Measurements from ENCODE around the gene NRIP3.
A peak's percentile ranks its signal among the peaks of the same experiment; 100 is the strongest.

Gene NRIP3

DNA sequence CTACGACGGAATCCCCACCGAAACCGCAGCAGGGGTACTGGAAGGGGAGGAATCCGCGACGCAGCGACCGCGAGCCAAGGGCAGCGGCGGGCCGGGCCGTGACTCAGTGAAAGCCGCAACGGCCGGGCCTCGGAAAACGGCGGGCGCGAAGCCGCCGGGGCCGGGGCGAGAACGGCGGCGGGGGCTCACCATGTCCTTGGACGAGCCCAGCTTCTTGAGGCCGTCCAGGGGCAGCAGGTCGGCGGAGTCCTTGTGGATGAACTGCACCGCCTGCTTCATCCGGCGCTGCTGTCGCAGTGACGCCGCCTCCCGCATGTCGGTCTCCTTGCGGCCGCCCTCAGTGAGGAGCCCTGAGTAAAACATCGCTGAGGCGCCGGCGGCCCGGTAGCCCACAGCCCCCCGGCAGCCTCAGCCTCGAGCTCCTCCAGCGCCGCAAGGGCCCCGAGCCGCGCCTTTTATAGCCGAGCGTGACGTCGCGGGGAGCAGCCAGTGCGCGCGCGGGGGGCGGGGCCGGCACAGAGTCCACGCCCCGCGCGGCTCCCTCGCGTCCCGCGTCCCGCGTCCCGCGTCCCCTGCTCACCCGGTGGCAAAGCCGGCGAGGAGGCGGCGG is at the start of gene NRIP3:
Gene NRIP3, minus strand, starts transcription at position 429 of the 610 bp plus-strand sequence. Its CDS starts 66 bp downstream, at position 363.
- peak; percentile 31 for DNase-seq

DNA sequence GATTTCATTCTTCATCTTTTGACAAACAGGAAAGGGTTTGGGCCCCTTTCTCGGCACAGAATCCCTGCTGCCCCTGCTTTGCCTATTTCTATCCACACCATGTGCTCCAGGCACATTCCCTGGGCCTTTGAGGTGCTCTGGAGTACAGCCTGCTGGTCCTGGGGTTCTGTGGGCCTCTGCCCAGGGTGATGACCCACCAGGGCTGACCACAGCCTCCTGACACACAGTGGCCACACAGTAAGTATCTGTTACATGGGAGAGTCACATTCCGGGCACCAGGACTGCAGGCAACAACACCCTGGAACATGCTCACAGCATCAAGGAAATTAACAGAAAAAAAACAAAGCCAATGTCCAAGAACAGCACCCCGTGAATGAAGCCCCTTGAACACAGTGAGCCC is 48.5 kb upstream of the NRIP3 start:
- no peak for DNase-seq

DNA sequence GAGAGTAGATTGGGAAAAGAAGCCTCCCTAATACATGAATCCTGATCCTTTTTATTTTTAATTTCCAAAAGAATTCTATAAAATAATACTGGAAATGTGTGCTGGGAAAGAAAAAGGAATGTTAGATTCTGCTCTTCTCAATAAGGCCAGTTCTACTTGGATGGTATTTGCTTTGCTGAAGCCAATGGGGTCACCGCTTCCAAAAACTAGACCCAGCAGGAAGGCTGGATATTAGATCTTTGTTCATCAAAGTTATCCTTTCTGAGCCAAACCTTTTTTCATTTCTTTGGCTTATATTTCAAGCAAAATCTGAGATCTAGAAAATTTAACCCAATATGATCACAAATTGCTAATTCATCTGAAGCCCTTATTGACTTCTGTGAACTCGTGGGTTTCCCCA is 46.2 kb upstream of the NRIP3 start:
- no peak for DNase-seq

DNA sequence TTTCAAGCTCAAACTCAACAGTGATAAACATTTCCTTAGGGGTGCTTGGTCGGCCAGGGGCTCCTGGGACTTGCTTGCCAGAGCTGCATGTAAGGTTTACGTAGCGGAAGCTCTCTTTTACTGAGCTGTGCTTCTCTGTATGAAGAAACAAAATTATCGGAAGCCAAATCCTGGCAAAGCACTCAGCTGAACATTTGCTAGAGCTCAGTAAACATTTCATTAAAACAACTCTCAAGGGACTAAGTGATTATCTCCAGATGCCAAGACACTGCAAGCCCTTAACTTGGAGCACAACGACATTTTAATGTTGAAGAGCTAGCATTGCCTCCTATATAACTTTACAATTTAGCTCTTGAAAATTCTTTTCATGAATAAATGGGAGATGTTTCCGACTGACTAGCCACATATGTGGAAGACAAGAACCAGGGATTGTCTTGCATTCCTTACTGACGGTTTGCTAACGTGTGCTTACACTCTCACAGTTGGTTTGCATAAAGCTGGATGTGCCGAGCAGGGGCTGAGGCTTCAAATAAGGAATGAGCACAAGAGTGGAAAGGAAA is 44.2 kb upstream of the NRIP3 start:
- DNase-seq: no peak

DNA sequence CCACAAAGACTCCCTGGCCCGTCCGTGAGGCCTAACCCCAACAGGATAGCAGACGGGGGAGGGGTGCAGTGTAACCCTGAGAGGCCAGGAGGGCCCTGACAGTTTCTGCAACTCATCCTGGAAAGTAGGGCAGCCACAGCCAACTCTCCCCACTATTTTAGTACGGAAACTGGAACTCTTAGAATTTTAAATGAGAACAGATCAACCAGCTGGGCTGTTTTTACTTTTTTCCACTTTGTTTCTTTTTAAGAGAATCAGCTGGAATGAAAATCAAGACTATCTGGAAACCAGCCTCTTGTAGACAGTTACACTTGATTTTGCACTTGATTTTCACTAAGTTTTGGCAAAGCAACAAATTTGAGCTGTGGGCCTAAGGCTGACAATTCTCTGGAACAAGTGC is 42.7 kb upstream of the NRIP3 start:
- no peak for DNase-seq

DNA sequence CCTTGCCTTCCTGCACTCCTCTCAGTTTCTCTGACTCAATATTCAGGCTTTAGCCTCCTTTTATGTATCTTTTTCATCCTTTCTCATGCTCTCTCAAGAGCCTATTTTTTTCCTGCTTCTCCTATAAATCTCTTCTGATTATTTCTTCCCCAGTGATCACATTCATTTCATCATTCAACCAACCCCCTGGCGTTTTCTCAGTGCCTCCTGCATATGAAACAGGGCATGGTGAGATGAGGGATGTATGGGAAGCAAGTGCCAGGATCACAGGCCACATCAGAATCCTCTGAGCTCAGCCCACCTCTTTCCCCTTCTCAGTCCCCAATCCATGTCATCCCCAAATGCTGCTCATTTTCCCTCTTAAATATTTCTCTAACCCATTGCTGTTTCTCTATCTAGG is 38.7 kb upstream of the NRIP3 start:
- DNase-seq: no peak

DNA sequence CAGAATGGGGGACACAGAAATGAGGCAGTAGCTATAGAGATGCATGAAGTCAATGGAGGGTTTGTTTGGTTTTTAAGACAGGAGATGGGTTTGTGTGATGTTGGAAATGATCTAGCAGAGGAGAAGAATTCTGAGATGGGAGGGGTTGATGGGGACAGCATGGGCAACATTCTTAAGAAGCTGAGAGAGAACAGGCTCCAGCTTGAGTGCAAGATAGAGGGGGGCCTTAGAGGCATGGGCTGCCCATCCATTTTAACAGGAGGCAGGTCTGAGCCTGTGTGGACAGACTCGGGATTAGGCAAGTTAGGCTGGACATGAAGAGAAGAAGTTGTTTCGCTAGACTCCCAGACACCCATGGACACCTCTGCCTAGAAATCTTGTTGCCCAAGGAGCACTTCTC is 37.9 kb upstream of the NRIP3 start:
- DNase-seq: no peak

DNA sequence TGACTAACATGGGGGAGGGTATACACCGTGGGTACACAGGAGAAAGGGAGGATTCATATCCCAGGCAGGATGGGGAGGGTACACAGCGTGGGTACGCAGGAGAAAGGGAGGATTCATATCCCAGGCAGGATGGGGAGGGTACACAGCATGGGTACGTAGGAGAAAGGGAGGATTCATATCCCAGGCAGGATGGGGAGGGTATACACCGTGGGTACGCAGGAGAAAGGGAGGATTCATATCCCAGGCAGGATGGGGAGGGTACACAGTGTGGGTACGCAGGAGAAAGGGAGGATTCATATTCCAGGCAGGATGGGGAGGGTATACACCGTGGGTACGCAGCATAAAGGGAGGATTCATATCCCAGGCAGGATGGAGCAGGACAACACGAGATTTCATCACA is 36.6 kb upstream of the NRIP3 start:
- no peak for DNase-seq

DNA sequence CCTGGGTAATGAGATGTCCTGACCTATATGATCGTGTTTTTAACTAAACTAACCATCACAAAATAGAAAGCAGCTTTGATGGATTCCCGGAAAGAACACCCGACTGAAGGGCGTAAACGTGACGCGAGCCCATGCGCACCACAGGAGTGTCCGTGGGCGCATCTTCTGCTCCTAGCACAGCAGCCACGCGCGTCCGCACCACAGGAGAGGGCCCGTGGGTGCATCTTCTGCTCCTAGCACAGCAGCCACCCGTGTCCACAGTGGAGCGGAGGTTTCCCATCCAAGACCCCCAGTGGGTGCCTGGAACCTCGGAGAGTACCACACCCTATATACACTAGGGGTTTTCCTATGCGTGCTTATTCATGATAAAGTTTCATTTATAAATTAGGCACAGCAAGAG is 36.1 kb upstream of the NRIP3 start:
- DNase-seq: no peak

DNA sequence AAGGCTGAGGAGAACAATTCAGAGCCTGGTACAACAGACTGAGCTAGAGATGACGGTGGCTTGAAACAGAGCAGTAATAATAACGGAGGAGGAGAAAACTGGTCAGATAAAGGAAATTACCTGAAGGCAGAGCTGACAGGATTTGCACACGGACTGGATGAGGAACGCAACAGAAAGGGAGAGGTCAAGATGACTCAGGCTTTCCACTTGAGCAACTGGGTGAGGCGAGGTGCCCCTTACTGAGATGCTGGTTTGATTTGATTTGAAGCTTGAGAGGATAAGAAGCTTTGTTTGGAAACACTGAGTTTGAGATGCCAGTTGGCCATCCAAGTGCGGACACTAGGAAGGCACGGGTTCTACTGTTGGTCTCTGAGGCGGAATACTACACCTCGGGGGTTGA is 35.4 kb upstream of the NRIP3 start:
- DNase-seq: no peak

DNA sequence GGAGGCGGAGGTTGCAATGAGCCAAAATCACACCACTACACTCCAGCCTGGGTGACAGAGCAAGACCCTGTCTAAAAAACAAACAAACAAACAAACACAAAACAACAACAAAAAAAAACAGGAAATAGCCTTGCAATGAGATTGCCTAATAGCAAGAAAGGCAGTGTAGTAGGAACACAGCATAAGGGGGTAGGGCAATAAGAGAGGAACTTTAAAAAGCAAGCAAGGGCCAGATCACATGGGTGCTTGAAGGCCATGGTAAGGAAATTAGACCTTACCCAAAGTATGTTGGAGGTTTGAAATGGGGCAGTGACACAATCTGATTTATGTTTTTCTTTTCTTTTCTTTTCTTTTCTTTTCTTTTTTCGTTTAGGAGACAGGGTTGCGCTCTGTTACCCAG is 34.7 kb upstream of the NRIP3 start:
- DNase-seq: peak; percentile 7

DNA sequence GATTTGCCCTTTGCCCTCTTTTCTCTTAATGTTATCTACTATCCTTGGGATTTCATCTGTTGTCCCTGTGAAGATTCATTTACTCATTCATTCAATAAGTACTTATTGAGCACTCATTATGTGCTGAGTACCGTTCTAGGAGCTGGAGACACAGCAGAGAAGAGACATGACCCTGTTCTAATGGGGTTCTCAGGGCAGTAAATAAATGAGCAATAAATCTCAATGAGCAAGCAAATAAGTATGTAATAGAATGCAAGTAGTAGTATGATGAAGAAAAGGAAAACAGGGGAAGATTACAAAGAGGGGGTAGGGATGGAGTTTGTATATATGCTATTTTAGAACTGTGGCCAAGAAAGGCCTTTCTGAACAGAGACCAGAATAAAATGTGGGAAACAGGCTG is 34.2 kb upstream of the NRIP3 start:
- DNase-seq: no peak

DNA sequence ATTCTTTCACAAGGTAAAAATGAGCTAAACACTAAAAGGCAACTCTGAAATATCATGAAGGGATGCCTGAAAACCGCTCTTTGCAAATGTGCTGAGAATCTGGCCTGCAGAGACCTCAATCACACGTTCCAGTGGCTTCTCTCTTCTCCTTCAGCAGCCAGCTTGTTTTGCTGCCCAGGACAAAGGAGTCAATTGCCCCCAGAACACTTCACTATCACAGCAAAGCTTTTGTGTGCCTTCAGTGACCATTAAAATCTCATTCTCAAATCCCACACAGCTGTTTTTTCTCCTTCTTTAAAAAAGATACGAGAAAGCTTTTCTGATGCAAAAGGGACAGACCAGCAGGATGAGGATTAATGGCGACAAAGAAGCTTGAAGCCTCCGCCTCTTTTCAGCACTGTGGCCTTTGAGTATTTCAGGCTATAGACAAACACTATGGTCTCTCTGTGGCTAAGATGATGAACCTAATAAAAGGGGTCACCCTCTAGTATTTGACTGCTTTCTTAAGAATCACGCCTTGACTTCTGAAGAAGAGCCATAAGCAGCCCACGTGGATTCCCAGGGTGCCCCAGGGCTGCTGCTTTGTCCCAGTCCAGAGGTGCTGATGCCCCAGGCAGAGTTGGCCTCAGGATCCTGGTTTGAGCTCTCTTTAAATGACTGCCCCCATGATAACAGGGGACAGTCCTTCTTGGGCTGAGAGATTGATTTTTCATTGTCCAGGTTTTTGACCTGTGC is 33.4 kb upstream of the NRIP3 start:
- DNase-seq: no peak

DNA sequence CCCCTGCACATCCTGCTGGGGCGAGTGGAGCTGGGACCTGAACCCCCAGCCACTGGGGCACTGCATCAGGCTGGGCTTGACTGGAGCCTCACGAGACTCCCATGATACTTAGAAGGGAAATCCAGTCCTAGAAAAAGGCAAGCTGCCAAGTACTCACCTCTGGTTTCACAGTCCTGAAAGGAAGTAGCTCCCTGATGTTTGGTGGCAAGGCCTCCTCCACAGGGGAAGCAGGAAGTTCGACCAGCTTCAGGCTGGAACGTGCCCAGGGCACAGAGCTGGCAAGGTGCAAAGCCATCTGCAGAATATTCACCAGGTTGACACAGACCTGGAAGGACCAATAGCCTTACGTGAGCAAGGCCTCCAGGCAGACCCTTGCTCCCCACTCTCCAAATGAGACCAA is 26.8 kb upstream of the NRIP3 start:
- DNase-seq: no peak

DNA sequence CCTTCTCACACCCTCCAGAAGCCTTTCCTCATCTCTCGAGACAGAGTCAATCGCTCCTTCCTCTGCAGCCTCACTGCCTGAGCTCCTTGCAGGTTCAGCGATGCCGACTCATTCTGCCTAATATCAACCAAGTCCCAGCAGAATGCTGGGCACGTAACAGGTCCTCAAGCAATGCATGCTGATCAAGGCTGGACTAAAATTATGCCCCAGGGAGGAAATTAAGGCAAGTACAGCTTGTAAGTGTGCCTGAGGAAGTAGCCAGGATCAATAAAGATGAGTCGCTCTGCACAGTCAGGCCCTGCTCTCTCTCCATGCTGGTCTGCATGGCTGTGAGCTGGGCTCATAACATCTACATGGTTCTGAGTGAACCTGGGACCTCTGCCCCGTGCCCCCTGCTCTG is 25.6 kb upstream of the NRIP3 start:
- DNase-seq: no peak

DNA sequence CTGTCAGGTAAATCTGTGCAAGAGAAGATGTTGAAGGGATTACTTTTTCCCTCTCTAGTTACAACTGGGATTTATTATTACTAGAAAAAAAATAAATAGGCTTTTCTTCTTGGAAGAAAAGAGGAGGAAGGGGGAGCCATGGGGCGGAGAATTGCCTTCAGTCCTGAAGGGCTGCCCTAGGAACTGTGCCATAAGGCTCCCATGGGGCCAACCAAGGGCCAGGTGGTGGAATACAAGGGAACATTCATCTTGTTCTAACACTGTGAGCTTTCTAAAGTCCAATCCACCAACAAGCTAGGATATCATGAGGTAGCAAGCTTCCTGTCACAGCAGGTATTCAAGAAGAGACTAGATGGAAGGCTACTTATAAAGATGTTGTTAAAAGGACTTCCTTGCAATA is 24.8 kb upstream of the NRIP3 start:
- DNase-seq: no peak

DNA sequence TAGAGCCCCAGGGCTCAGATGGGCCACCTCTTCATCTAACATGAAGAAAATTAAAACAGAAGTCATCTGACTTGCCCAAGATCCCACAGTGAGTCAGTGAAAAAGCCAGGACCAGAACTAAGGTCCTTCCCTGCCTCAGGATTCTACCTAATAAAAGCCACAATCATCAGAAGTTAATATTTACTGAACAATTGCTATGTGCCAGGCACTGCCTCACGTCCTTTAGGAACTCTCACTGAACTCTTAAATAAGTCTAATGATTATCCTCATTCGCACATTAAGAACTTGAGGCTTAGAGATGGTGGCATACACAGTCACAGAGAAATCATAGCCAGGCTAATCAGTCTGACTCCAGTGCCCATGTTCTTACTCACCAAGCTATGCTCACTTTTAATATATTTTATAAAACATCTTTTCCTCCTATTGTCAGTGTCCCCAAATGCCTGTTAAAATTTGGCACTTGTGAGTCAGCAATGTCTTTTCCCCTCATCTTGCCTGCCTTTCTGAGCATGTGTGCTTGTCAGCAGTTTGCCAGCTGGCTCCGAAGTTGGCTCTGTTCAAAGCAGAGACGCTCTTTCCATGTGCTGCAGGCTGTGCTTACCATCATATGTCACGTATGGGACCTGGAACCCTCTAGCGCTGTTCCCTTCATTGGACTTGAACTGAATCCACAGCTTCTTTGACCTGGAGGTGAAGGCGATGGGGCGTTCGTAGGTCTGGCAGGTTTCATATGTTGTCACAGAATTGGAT is 21.5 kb upstream of the NRIP3 start:
- DNase-seq: no peak

DNA sequence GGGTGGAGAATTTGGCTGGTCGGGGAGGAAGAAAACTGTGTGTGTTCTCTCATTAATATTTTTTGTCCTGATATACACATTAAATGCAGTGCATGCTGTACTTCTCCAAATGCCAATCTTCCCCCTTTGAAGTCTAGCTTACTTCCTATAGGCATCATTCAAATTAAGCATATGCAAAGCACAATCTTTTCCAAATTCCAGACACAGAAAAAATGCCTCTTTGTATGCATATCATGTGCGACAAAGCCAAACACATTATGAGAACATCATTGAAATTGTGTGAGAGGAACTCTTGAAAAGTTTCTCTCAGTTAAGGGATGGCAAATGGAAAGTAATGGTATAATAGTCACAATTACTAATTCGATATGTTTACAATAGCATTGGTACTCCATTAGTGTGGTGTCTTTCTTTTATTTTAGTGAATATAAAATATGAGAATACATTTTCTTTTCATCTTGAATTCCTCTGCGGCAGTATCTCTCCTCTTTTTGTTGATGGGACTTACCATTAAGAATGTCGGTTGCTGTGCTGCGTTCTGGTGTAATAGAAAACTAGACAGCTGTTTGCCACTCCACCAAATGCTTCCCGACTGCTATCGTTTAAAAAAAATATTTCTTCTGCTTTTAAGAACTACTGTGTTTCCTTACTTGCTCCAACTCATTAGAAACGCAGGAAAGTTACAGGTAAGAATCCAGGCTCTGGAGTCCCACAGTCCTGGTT is 19.3 kb upstream of the NRIP3 start:
- no peak for DNase-seq

DNA sequence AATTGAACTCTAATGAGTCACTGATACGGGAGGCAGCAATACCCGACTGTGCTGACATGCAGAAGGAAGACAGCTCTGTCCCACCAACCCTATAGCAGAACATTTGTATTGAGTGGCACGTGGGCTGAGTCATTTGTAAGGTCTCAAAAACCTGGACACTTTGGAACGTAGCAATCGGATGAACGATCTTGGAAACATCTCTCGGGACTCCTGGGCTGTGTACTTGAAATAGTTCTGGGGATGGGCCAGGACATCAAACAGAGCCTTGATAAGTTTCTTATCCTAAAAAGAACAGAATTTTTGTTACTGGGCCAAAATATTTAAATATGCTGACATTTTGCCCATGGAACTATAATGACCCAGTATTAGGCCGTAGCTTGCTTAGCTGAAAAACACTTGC is 17.1 kb upstream of the NRIP3 start:
- no peak for DNase-seq

DNA sequence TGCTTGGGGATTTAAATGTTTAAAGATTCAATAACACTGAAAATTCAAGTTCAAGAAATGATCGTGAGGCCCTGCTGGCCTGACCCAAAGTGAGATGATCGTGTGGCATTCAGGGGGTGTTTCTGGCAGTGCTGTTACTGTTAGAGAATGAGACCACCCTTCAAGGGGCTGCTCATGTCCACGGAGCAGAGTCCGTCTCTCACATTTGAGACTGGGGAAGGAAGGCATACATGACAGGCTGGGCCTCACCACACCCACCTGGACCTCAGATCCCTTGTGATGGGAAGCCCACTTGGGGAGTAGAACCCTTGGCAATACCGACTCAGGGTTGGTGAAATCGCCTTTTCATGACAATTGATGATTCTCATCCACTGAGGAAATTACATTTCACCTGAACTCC is 16.1 kb upstream of the NRIP3 start:
- DNase-seq: no peak

DNA sequence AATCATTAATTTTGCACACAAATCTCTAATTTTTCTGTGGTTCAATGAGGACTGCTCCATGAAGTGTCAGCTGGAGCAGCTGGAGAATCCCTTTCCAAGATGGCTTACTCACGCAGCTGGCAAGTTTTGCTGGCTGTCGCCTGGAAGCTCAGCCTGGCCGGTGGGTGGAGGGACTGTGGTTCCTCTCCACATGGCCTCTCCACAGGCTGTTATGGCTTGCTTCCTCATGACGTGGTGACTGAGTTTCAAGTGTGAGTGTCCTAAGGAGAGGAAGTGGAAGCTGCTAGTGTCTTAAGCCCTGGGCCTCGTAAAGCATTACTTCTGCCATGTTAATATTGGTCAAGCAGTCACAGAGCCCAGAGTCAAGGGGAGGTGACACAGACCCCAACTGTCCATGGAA is 14.0 kb upstream of the NRIP3 start:
- peak; percentile 11 for DNase-seq

DNA sequence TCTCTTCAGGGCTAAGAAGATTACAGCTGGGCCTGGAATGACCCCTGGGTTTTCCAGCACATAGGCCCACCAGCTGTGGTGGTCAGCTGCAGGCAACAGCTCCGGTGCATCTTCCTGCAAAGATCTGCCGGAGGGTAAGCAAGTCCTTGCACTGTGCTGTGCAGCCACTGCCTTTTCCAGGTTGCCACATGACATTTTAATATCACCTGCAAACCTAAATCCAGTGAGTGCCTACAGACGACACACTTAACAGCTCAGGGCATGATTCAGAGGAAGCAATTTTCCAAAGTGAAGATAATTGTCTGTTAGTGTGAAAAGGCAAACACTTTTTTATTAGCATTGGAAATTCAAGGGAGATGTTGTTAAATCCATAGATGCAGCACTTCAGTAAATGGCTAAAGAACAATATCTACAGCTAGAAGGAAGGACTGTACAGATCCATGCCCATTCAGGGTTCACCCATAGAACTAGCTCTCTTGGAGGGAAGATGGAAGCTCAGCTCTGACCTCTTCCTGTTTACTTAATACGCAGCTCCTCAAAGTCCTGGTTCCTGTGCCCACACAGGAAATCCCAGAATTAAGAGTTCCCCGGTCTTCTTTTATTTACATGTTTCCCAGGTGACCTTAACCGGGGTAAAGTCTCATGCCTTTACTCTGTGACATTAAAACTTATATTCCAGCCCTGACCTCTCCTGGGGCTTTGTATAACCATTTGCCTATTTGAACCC is 13.3 kb upstream of the NRIP3 start:
- no peak for DNase-seq

DNA sequence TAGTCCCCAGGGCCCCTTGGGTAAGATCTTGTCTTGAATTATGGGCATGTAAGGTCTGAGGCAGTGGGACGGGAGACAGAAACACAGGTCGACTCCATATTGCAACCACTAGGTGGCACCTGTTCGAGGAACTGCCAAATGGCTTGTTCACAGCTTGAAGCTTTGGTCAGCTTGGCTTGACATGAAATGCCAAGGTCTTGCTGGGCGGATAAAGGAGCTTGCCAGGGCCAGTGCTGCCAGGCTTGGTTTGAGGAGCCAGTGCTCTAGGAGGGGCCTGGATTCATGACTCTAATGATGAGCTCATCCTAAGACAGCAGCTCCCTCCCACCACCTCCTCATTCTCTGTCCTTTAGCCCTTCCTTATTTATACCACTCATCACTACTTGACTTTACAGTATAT is 11.9 kb upstream of the NRIP3 start:
- DNase-seq: peak; percentile 84
